Measurements from ENCODE around the gene PARP8.

- TF ChIP-seq CTCF (conservative IDR thresholded peaks at IDR 0.05; ENCODE audit: low read depth, low read length) (no peak), MAZ (IDR thresholded peaks at IDR 0.05; ENCODE audit: borderline replicate concordance, low read depth, low read length) (no peak), RAD21 (IDR thresholded peaks at IDR 0.05; ENCODE audit: low read length) (no peak), RFX5 (IDR thresholded peaks at IDR 0.05; ENCODE audit: low read depth, low read length) (no peak), POLR2A (IDR thresholded peaks at IDR 0.05; ENCODE audit: low read depth, low read length) (no peak), BHLHE40 (IDR thresholded peaks at IDR 0.05; ENCODE audit: low read depth, low read length) (no peak), USF2 (IDR thresholded peaks at IDR 0.05; ENCODE audit: low read depth, low read length) (no peak), FOS (IDR thresholded peaks at IDR 0.05; ENCODE audit: low read depth, low read length) (no peak), SMC3 (IDR thresholded peaks at IDR 0.05; ENCODE audit: low read depth, low read length) (no peak), MXI1 (IDR thresholded peaks at IDR 0.05; ENCODE audit: borderline replicate concordance, low read depth, low read length) (no peak), CHD1 (IDR thresholded peaks at IDR 0.05; ENCODE audit: low read depth, low read length) (no peak), CEBPB (IDR thresholded peaks at IDR 0.05; ENCODE audit: low read depth, low read length) (no peak), RCOR1 (IDR thresholded peaks at IDR 0.05; ENCODE audit: insufficient replicate concordance, low read length) (no peak), MAFK (IDR thresholded peaks at IDR 0.05; ENCODE audit: low read depth, low read length) (peak; percentile 75)
Measured at GRCh38 chr5:50702615-50703366, 36.4 kb downstream of the PARP8 start.

Measured in IMR-90 (cell line).